Muscle layer of duodenum (tissue), 2 donors: ENCODE measurements around the gene CST3.

ENCODE experiments used
- H3K27ac ChIP-seq: one replicate; pipeline ENCODE4 v1.7.0; 2013; ENCODE audit warnings: mild to moderate bottlenecking, low read length
- H3K27me3 ChIP-seq: one replicate; pipeline ENCODE4 v1.7.0; 2013; ENCODE audit warnings: low read depth, mild to moderate bottlenecking, control low read depth, low read length
- H3K36me3 ChIP-seq, 2 donors: one replicate each; pipeline ENCODE4 v1.7.0; 2013; ENCODE audit warnings: low read length in 2 of 2, control low read depth in 1 of 2, mild to moderate bottlenecking in 1 of 2; ENCODE audit not compliant: insufficient read depth in 2 of 2, control insufficient read depth in 1 of 2
- H3K4me1 ChIP-seq, 2 donors: one replicate each; pipeline ENCODE4 v1.7.0; 2013; ENCODE audit warnings: low read length in 2 of 2, mild to moderate bottlenecking in 2 of 2, control low read depth in 1 of 2, moderate library complexity in 1 of 2; ENCODE audit not compliant: insufficient read depth in 2 of 2, control insufficient read depth in 1 of 2
- H3K4me3 ChIP-seq, 2 donors: one replicate each; pipeline ENCODE4 v1.7.0; 2013; ENCODE audit warnings: low read length in 2 of 2, low read depth in 1 of 2, mild to moderate bottlenecking in 1 of 2
- H3K9me3 ChIP-seq, 2 donors: one replicate each; pipeline ENCODE4 v1.7.0; 2013; ENCODE audit warnings: low read length in 2 of 2, control low read depth in 1 of 2, mild to moderate bottlenecking in 1 of 2; ENCODE audit not compliant: control insufficient read depth in 1 of 2
- donor health status: healthy.

The CST3 gene

GRCh38 chr20:23632711-23633573 is 4.8 kb downstream of the CST3 start:
- peaks cover 9 to 36% of the 10 kb centered on the region in 2 donors for H3K4me1 ChIP-seq
- H3K27ac ChIP-seq = no peak overlapping the region
- no peaks in the 10 kb centered on the region for H3K27me3 ChIP-seq
- peaks cover 16 to 21% of the 10 kb centered on the region in 2 donors for H3K36me3 ChIP-seq
- no peaks in the 10 kb centered on the region for H3K9me3 ChIP-seq
- no peak overlapping the region for H3K4me3 ChIP-seq

GRCh38 chr20:23631981-23632710 is 5.6 kb downstream of the CST3 start:
- H3K27ac ChIP-seq = no peak overlapping the region
- no peak overlapping the region for H3K4me3 ChIP-seq
- H3K27me3 ChIP-seq = no peaks in the 10 kb centered on the region
- H3K9me3 ChIP-seq = no peaks in the 10 kb centered on the region
- H3K36me3 ChIP-seq = peaks cover 16 to 21% of the 10 kb centered on the region in 2 donors
- peaks cover 9 to 36% of the 10 kb centered on the region in 2 donors for H3K4me1 ChIP-seq

DNA sequence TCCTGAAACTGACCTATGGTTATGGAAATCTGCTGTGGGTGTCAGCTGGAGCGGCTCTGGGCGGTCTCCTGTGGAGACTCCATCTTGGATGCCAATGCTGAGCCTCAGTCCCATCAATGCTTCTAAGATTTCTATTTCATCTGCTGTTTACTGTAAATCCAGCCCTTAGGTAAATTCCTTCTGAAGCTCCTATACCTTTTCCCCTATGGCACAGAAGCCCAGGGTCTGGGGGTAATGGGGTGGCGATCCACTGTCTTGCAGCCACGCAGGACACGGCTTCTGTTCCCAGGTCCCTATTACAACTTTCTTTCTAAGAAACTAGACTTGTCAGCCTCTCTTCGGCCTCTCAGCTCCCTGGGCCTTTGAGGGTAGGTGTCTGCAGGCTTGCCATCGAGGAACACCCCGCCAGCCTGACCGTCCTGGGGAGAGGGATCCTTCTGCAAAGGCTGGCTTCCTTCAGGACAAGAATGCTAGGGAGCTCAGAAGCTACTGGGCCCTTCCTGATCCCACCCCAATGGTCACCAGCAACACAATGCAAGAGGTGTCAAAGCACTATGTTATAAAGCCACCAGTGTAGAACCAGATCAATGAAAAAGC is 6.4 kb downstream of the CST3 start:
- no peak overlapping the region for H3K4me3 ChIP-seq
- H3K36me3 ChIP-seq = peaks cover 16 to 21% of the 10 kb centered on the region in 2 donors
- no peaks in the 10 kb centered on the region for H3K9me3 ChIP-seq
- H3K27ac ChIP-seq = no peak overlapping the region
- H3K4me1 ChIP-seq = peaks cover 9 to 35% of the 10 kb centered on the region in 2 donors
- no peaks in the 10 kb centered on the region for H3K27me3 ChIP-seq

DNA sequence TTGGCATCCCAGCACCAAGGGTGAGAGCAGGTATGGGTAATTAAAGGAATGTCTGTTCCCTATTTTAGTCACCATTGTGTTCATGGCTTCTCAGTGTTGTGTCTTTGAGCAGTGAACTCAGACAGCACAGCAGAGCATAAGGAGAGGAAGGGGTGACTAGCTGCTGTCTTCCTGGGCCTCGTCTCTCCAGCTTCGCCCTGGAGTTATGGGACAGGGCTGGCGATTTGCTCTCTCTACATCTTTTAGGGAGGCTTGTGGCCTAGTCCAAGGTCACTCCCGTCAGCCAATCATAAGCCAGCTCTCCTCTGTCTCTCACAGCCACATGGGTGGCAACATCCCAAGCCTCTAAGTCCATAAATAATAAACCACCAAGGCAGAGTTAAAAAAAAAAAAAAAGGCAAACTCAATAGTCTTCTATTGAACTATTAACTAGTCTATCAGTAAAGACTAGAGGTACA is 7.3 kb downstream of the CST3 start:
- H3K4me1 ChIP-seq = peaks cover 7 to 29% of the 10 kb centered on the region in 2 donors
- no peaks in the 10 kb centered on the region for H3K27me3 ChIP-seq
- H3K36me3 ChIP-seq = peaks cover 16 to 21% of the 10 kb centered on the region in 2 donors
- no peaks in the 10 kb centered on the region for H3K9me3 ChIP-seq
- no peak overlapping the region for H3K4me3 ChIP-seq
- H3K27ac ChIP-seq = no peak overlapping the region

GRCh38 chr20:23629542-23630391 is 8.0 kb downstream of the CST3 start:
- Histone ChIP-seq H3K36me3 (peaks cover 16 to 19% of the 10 kb centered on the region in 2 donors), H3K27me3 (no peaks in the 10 kb centered on the region), H3K4me3 (no peak overlapping the region), H3K4me1 (peaks cover 4 to 22% of the 10 kb centered on the region in 2 donors), H3K27ac (no peak overlapping the region), H3K9me3 (no peaks in the 10 kb centered on the region)

DNA sequence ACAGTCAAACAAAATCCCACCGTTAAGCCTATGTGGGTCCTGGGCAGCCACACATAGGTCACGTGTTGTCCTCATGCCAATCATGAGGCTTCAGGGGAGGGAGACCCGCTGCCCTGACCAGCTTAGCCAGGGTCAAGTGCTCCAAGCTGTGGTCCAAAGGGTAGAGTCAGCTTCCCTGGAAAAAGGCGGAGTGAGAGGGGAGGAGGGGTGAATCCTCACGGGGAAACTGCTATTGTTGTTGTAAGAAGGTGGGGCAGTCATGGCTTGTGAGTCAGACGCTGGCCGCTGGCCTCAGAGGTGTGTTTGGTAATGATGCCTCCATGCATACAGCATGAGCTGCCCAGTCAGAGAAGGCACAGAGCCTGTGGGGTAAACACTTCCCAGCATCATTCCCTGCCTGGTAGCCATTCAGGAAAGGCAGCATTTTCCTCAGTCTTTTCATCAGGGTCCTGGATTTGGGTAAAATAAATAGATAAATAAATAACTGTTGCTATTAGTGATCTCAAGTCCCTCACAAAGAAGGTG is 8.7 kb downstream of the CST3 start:
- H3K36me3 ChIP-seq = peaks cover 16% of the 10 kb centered on the region in 2 donors
- H3K27ac ChIP-seq = no peak overlapping the region
- H3K4me3 ChIP-seq = no peak overlapping the region
- H3K9me3 ChIP-seq = no peaks in the 10 kb centered on the region
- H3K27me3 ChIP-seq = no peaks in the 10 kb centered on the region
- peaks cover 0 to 15% of the 10 kb centered on the region in 2 donors for H3K4me1 ChIP-seq

- peaks cover 14% of the 10 kb centered on the region in 2 donors for H3K36me3 ChIP-seq
- H3K4me3 ChIP-seq = no peak overlapping the region
- H3K27me3 ChIP-seq = no peaks in the 10 kb centered on the region
- H3K9me3 ChIP-seq = no peaks in the 10 kb centered on the region
- H3K27ac ChIP-seq = no peak overlapping the region
- H3K4me1 ChIP-seq = peaks cover 0 to 11% of the 10 kb centered on the region in 2 donors
Observed at GRCh38 chr20:23628402-23629016, 9.2 kb downstream of the CST3 start.

- peaks cover 0 to 5% of the 10 kb centered on the region in 2 donors for H3K4me1 ChIP-seq
Observed at GRCh38 chr20:23627501-23627900, 10.3 kb downstream of the CST3 start.

DNA sequence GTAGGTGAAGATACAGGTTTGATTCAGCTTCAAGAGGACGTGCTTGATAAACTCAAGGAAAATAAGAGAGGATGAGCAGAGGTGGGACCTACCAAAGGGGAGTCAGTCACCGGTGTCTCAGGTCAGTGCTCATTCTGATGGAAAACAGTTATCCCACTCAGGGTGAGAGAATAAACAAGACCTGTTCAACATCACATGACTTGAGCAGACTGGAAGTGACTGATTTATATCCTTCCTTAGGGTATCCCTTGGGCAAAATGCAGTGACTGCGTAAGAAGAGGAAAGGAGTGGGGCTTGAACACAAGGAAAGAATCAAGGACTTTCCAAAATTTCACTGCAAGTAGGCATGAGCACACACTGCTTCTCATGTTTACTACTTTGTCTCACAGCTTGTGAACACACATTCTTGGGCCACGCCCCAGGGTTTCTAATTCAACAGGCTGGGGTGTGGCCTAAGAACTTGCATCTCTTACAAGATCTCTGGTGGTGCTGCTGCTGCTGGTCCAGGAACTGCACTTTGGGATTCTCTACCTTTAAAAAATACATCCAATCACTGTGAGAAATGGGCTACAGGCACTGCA is 11.6 kb downstream of the CST3 start:
- Histone ChIP-seq H3K9me3 (no peaks in the 10 kb centered on the region), H3K4me3 (no peak overlapping the region), H3K27ac (no peak overlapping the region), H3K27me3 (no peaks in the 10 kb centered on the region), H3K4me1 (peaks cover 0 to 11% of the 10 kb centered on the region in 2 donors), H3K36me3 (peaks cover 0 to 6% of the 10 kb centered on the region in 2 donors)

More at GRCh38 chr20:23627501-23627900, 10.3 kb downstream of the CST3 start:
- H3K9me3 ChIP-seq = no peaks in the 10 kb centered on the region
- no peak overlapping the region for H3K27ac ChIP-seq
- H3K36me3 ChIP-seq = peaks cover 4 to 11% of the 10 kb centered on the region in 2 donors
- no peaks in the 10 kb centered on the region for H3K27me3 ChIP-seq
- H3K4me3 ChIP-seq = no peak overlapping the region
